GM23338 (cell line): ENCODE data around the gene C6orf136.

ENCODE experiments used
- CREB1 ChIP-seq: fragments of 250-450 bp; sonication (Bioruptor Pico); IDR thresholded peaks from 2 replicates; pipeline ENCODE4 v1.5.0; 2020; ENCODE audit warnings: low read depth, mild to moderate bottlenecking, moderate library complexity
- EZH2 ChIP-seq: fragments of 200-600 bp; sonication (generic); IDR thresholded peaks from one replicate; pipeline ENCODE4 v1.8.0; 2017; ENCODE audit warnings: antibody characterized with exemption, mild to moderate bottlenecking, low read depth; ENCODE audit not compliant: unreplicated experiment
- EZH2phosphoT487 ChIP-seq: fragments of 200-600 bp; sonication (generic); IDR thresholded peaks from one replicate; pipeline ENCODE4 v1.8.1; 2018; ENCODE audit warnings: antibody characterized with exemption; ENCODE audit not compliant: unreplicated experiment
- JUNB ChIP-seq: IDR thresholded peaks from one replicate; pipeline ENCODE4 v1.6.1; 2016; ENCODE audit warnings: antibody characterized with exemption; ENCODE audit not compliant: unreplicated experiment
- POLR2AphosphoS5 ChIP-seq: IDR thresholded peaks from 2 replicates; pipeline ENCODE4 v1.6.1; 2016; ENCODE audit warnings: antibody characterized with exemption, low read depth
- ZNF114 ChIP-seq: fragments of 250-450 bp; sonication (Bioruptor Pico); IDR thresholded peaks from 2 replicates; pipeline ENCODE4 v1.5.0; 2020; ENCODE audit warnings: mild to moderate bottlenecking, moderate library complexity
- ZNF462 ChIP-seq: fragments of 250-450 bp; sonication (Bioruptor Pico); IDR thresholded peaks from 2 replicates; pipeline ENCODE4 v1.5.0; 2020; ENCODE audit warnings: mild to moderate bottlenecking, moderate library complexity
- TF ChIP-seq, protein P1 (sequence below), 2 experiments: fragments of 200-600 bp in 1 of 2; sonication (generic) in 1 of 2; conservative IDR thresholded peaks; 2 replicates each; pipeline versions ENCODE4 v1.5.1 to v1.6.1; 2016 to 2017; ENCODE audit warnings: antibody characterized with exemption in 2 of 2, low read depth in 2 of 2, mild to moderate bottlenecking in 2 of 2, moderate library complexity in 1 of 2
- TF ChIP-seq, protein P2 (sequence below): IDR thresholded peaks from one replicate; pipeline ENCODE4 v1.6.1; 2018; ENCODE audit warnings: antibody characterized with exemption; ENCODE audit not compliant: unreplicated experiment
- TF ChIP-seq, protein P3 (sequence below): IDR thresholded peaks from 2 replicates; pipeline ENCODE4 v1.6.1; 2016; ENCODE audit warnings: antibody characterized with exemption

- TF ChIP-seq, protein P1, sequence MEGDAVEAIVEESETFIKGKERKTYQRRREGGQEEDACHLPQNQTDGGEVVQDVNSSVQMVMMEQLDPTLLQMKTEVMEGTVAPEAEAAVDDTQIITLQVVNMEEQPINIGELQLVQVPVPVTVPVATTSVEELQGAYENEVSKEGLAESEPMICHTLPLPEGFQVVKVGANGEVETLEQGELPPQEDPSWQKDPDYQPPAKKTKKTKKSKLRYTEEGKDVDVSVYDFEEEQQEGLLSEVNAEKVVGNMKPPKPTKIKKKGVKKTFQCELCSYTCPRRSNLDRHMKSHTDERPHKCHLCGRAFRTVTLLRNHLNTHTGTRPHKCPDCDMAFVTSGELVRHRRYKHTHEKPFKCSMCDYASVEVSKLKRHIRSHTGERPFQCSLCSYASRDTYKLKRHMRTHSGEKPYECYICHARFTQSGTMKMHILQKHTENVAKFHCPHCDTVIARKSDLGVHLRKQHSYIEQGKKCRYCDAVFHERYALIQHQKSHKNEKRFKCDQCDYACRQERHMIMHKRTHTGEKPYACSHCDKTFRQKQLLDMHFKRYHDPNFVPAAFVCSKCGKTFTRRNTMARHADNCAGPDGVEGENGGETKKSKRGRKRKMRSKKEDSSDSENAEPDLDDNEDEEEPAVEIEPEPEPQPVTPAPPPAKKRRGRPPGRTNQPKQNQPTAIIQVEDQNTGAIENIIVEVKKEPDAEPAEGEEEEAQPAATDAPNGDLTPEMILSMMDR (conservative IDR thresholded peaks at IDR 0.05; ENCODE audit: low read depth in 2 of 2): no peak
- TF ChIP-seq ZNF114 (CRISPR knock-in tag) (no peak), POLR2AphosphoS5 (no peak), JUNB (no peak), EZH2phosphoT487 (no peak), ZNF462 (CRISPR knock-in tag) (no peak), EZH2 (no peak), CREB1 (no peak)
- TF ChIP-seq, protein P2, sequence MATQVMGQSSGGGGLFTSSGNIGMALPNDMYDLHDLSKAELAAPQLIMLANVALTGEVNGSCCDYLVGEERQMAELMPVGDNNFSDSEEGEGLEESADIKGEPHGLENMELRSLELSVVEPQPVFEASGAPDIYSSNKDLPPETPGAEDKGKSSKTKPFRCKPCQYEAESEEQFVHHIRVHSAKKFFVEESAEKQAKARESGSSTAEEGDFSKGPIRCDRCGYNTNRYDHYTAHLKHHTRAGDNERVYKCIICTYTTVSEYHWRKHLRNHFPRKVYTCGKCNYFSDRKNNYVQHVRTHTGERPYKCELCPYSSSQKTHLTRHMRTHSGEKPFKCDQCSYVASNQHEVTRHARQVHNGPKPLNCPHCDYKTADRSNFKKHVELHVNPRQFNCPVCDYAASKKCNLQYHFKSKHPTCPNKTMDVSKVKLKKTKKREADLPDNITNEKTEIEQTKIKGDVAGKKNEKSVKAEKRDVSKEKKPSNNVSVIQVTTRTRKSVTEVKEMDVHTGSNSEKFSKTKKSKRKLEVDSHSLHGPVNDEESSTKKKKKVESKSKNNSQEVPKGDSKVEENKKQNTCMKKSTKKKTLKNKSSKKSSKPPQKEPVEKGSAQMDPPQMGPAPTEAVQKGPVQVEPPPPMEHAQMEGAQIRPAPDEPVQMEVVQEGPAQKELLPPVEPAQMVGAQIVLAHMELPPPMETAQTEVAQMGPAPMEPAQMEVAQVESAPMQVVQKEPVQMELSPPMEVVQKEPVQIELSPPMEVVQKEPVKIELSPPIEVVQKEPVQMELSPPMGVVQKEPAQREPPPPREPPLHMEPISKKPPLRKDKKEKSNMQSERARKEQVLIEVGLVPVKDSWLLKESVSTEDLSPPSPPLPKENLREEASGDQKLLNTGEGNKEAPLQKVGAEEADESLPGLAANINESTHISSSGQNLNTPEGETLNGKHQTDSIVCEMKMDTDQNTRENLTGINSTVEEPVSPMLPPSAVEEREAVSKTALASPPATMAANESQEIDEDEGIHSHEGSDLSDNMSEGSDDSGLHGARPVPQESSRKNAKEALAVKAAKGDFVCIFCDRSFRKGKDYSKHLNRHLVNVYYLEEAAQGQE: no peak
- TF ChIP-seq, protein P3, sequence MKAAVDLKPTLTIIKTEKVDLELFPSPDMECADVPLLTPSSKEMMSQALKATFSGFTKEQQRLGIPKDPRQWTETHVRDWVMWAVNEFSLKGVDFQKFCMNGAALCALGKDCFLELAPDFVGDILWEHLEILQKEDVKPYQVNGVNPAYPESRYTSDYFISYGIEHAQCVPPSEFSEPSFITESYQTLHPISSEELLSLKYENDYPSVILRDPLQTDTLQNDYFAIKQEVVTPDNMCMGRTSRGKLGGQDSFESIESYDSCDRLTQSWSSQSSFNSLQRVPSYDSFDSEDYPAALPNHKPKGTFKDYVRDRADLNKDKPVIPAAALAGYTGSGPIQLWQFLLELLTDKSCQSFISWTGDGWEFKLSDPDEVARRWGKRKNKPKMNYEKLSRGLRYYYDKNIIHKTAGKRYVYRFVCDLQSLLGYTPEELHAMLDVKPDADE: no peak
Measured at GRCh38 chr6:30625511-30625910, 21.4 kb upstream of the C6orf136 start.
